B cell (primary cell): ENCODE results near the gene ZMYND19. TPM values are rescaled to one million over a fixed set of nuclear protein-coding genes. Genes with fewer than 3 reads are reported as not detected.
"Not testable (repeated sequence)": the region's sequence is repeated elsewhere in the genome, so short reads cannot be mapped to it uniquely, and the experiment has no call there.

ENCODE experiments used
- ATAC-seq: fragments of 200-7000 bp; cut with Tn5 transposase; one replicate; pipeline ENCODE4 v1.10.0; 2021; ENCODE audit warnings: low read depth, mild to moderate bottlenecking, moderate number of reproducible peaks, moderate library complexity
- CTCF ChIA-PET: fragments of 350-600 bp; sonication (Branson Sonifier 250); formaldehyde crosslinking; loops from one replicate; lab custom pipeline; 2021; ENCODE audit warnings: antibody characterized with exemption, inconsistent platforms; lab: Charles Lee
- POLR2A ChIA-PET: fragments of 350-600 bp; sonication (Branson Sonifier 250); formaldehyde crosslinking; loops from one replicate; lab custom pipeline; 2021; ENCODE audit warnings: antibody characterized with exemption; lab: Charles Lee
- DNase-seq: peaks from one replicate; pipeline ENCODE4 v3.0.0; 2013
- H2AFZ ChIP-seq: 2 replicates; pipeline ENCODE4 v1.6.1; 2012; ENCODE audit warnings: mild to moderate bottlenecking, low read depth, low read length; ENCODE audit not compliant: insufficient read depth, poor library complexity, severe bottlenecking
- H3K27ac ChIP-seq, 2 donors: 1 replicate in 1 of 2; 2 replicates in 1 of 2; pipeline ENCODE4 v1.5.1; 2012 to 2013; ENCODE audit warnings: low read length in 2 of 2, mild to moderate bottlenecking in 2 of 2, moderate library complexity in 1 of 2
- H3K27me3 ChIP-seq, 4 experiments: fragments of 200-600 bp in 1 of 4; sonication (generic) in 1 of 4; replicated peaks in 1 of 4; 1 replicate in 2 of 4; 2 replicates in 2 of 4; pipeline versions ENCODE4 v1.6.1 to v1.7.0; 2013 to 2016; ENCODE audit warnings: low read length in 3 of 4, mild to moderate bottlenecking in 2 of 4, mixed read lengths in 1 of 4, moderate library complexity in 1 of 4; ENCODE audit not compliant: insufficient read depth in 4 of 4, control insufficient read depth in 3 of 4; ENCODE audit errors: control extremely low read depth in 1 of 4
- H3K36me3 ChIP-seq, 2 experiments: replicated peaks in 1 of 2; 1 replicate in 1 of 2; 2 replicates in 1 of 2; pipeline versions ENCODE4 v1.6.1 to v1.7.1; 2013; ENCODE audit warnings: low read length in 1 of 2; ENCODE audit not compliant: insufficient read depth in 2 of 2, control insufficient read depth in 1 of 2; ENCODE audit errors: control extremely low read depth in 1 of 2, extremely low read depth in 1 of 2
- H3K4me1 ChIP-seq, 2 donors: fragments of 200-600 bp in 1 of 2; sonication (generic) in 1 of 2; 1 replicate in 1 of 2; 2 replicates in 1 of 2; pipeline versions ENCODE4 v1.5.1 to v1.6.1; 2013 to 2017; ENCODE audit warnings: low read length in 2 of 2; ENCODE audit not compliant: control insufficient read depth in 2 of 2, insufficient read depth in 2 of 2
- H3K4me2 ChIP-seq: replicated peaks from 2 replicates; pipeline ENCODE3; 2012; ENCODE audit warnings: mild to moderate bottlenecking, low read depth, low read length; ENCODE audit not compliant: poor library complexity, severe bottlenecking
- H3K4me3 ChIP-seq, 5 experiments: fragments of 200-600 bp in 1 of 5; sonication (generic) in 1 of 5; 1 replicate in 3 of 5; 2 replicates in 2 of 5; pipeline versions ENCODE4 v1.5.1 to v1.7.0; 2011 to 2016; ENCODE audit warnings: low read length in 4 of 5, mild to moderate bottlenecking in 4 of 5, low read depth in 2 of 5, control low read depth in 1 of 5, moderate library complexity in 1 of 5; ENCODE audit not compliant: insufficient read depth in 1 of 5; ENCODE audit errors: control extremely low read depth in 1 of 5, extremely low read depth in 1 of 5
- H3K79me2 ChIP-seq: fragments of 200-600 bp; sonication (generic); one replicate; pipeline ENCODE4 v1.6.0; 2016; ENCODE audit warnings: low read length; ENCODE audit not compliant: control insufficient read depth, insufficient read depth
- H3K9ac ChIP-seq: fragments of 200-600 bp; sonication (generic); 2 replicates; pipeline ENCODE4 v1.6.1; 2017; ENCODE audit warnings: mild to moderate bottlenecking, low read length, moderate library complexity
- H3K9me3 ChIP-seq, 3 donors: one replicate each; pipeline versions ENCODE4 v1.6.1 to v1.7.1; 2013; ENCODE audit warnings: low read length in 2 of 3; ENCODE audit not compliant: control insufficient read depth in 2 of 3, insufficient read depth in 1 of 3; ENCODE audit errors: control extremely low read depth in 1 of 3
- H4K20me1 ChIP-seq: 2 replicates; pipeline ENCODE4 v1.6.0; 2012; ENCODE audit warnings: mild to moderate bottlenecking, low read length; ENCODE audit not compliant: insufficient read depth, control insufficient read depth, poor library complexity, severe bottlenecking
- H3K27ac Mint-ChIP-seq: one replicate; pipeline ENCODE4 v1.8.0; 2021; ENCODE audit warnings: mixed read lengths
- H3K27me3 Mint-ChIP-seq: one replicate; pipeline ENCODE4 v1.8.0; 2021; ENCODE audit warnings: mixed read lengths
- H3K4me1 Mint-ChIP-seq: one replicate; pipeline ENCODE4 v1.8.0; 2021; ENCODE audit warnings: mixed read lengths
- H3K4me3 Mint-ChIP-seq: one replicate; pipeline ENCODE4 v1.8.0; 2021; ENCODE audit warnings: mixed read lengths
- H3K9me3 Mint-ChIP-seq: one replicate; pipeline ENCODE4 v1.8.0; 2022; ENCODE audit warnings: mixed read lengths; ENCODE audit not compliant: insufficient read depth
- WGBS: methylation state at CpG from one replicate; pipeline ENCODE4 v1.1.5; 2013; ENCODE audit warnings: missing lambda C conversion rate; ENCODE audit not compliant: insufficient coverage; 5-methylcytosine and 5-hydroxymethylcytosine counted together
- intact Hi-C: fragments of 100-400 bp; cut with micrococcal nuclease; formaldehyde crosslinking; loops from one replicate; pipeline ENCODE4 v1.10.0; 2022
- polyA plus RNA-seq: library from polyadenylated mRNA; depleted of rRNA; stranded (reverse); fragments of >200 nt; gene quantifications from 2 replicates; pipeline ENCODE4 v1.2.3, GENCODE V29; 2012
- small RNA-seq: library from RNA; depleted of rRNA; stranded (forward); fragments of <200 nt; gene quantifications from one replicate; pipeline ENCODE3, GENCODE V24; 2012; ENCODE audit warnings: low replicate concordance, low read depth; ENCODE audit not compliant: insufficient read length
- total RNA-seq, 2 donors: library from RNA; stranded (reverse); fragments of 120-200 nt in 1 of 2; gene quantifications; 1 replicate in 1 of 2; 2 replicates in 1 of 2; pipeline versions ENCODE4 v1.2.3 to v1.2.4, GENCODE V29; 2013 to 2022

The ZMYND19 gene
- total and polyA plus RNA-seq, 2 donors (not counting 1 experiment from before 2014, with no cell fraction given): 22.0 to 24.1 TPM

- intact Hi-C loops: loop anchor here (10.0 kb wide), 1 partner anchor 238 kb away; no protein-coding TSS in a partner anchor
- H3K79me2 ChIP-seq: peaks cover 27% of the 10 kb centered on the region
- H3K4me2 ChIP-seq, H2AFZ ChIP-seq, H3K9me3 Mint-ChIP-seq, H3K27ac ChIP-seq, H3K27ac Mint-ChIP-seq, CTCF ChIA-PET, H3K27me3 ChIP-seq, H3K36me3 ChIP-seq, H3K9ac ChIP-seq, ATAC-seq, POLR2A ChIA-PET, H3K27me3 Mint-ChIP-seq, H3K4me3 Mint-ChIP-seq, DNase-seq, H3K4me3 ChIP-seq: not testable (repeated sequence)
- peaks cover 19 to 28% of the 10 kb centered on the region in 2 donors for H3K4me1 ChIP-seq
- H3K9me3 ChIP-seq: peaks cover 1 to 26% (median 8%) of the 10 kb centered on the region in 3 donors
- WGBS: 92% methylated on average over 10 of the region's 10 CpGs
- H3K4me1 Mint-ChIP-seq: peaks cover 35% of the 10 kb centered on the region
- H4K20me1 ChIP-seq: peaks cover 13% of the 10 kb centered on the region
These were observed 57.3 kb downstream of the ZMYND19 start for GRCh38 chr9:137532891-137533468.

Small RNAs within 50 kb of the gene (small RNA-seq; reads per million reads assigned to genes)
- not detected for gene RF00017

Other genes with a start within 250 kb of the ZMYND19 start
- 23.7 and 25.1 TPM in 2 replicates for gene EXD3, start 167.3 kb downstream of the ZMYND19 start, total RNA-seq
- gene EXD3, start 167.3 kb downstream of the ZMYND19 start, polyA plus RNA-seq: 21.3 and 22.5 TPM in 2 replicates
- gene NOXA1, start 167.1 kb downstream of the ZMYND19 start, total RNA-seq: 5.7 and 8.4 TPM in 2 replicates
- 5.1 and 7.7 TPM in 2 replicates for gene NOXA1, start 167.1 kb downstream of the ZMYND19 start, polyA plus RNA-seq
- not detected in 2 replicates for gene ENTPD8, start 149.2 kb downstream of the ZMYND19 start, total RNA-seq
- not detected in 2 replicates for gene ENTPD8, start 149.2 kb downstream of the ZMYND19 start, polyA plus RNA-seq
- 28.7 and 35.7 TPM in 2 replicates for gene NSMF, start 131.2 kb downstream of the ZMYND19 start, total RNA-seq
- gene NSMF, start 131.2 kb downstream of the ZMYND19 start, polyA plus RNA-seq: 59.4 and 82.1 TPM in 2 replicates
- gene PNPLA7, start 40.1 kb downstream of the ZMYND19 start, total RNA-seq: 18.7 and 22.6 TPM in 2 replicates
- gene PNPLA7, start 40.1 kb downstream of the ZMYND19 start, polyA plus RNA-seq: 29.9 and 30.8 TPM in 2 replicates
- gene MRPL41, start 38.6 kb downstream of the ZMYND19 start, total RNA-seq: 70.9 and 74.9 TPM in 2 replicates
- gene MRPL41, start 38.6 kb downstream of the ZMYND19 start, polyA plus RNA-seq: 54.6 and 59.2 TPM in 2 replicates
- gene DPH7, start 11.6 kb downstream of the ZMYND19 start, total RNA-seq: 64.7 and 69.1 TPM in 2 replicates
- gene DPH7, start 11.6 kb downstream of the ZMYND19 start, polyA plus RNA-seq: 93.8 and 105 TPM in 2 replicates
- 89.2 and 96.6 TPM in 2 replicates for gene ARRDC1, start 15.2 kb upstream of the ZMYND19 start, total RNA-seq
- gene ARRDC1, start 15.2 kb upstream of the ZMYND19 start, polyA plus RNA-seq: 227 and 258 TPM in 2 replicates
- gene EHMT1, start 28.5 kb upstream of the ZMYND19 start, total RNA-seq: 394 and 411 TPM in 2 replicates
- gene EHMT1, start 28.5 kb upstream of the ZMYND19 start, polyA plus RNA-seq: 92.1 and 101 TPM in 2 replicates